GM18907 (cell line): ENCODE data around the gene PDE3A.
"Not testable (repeated sequence)": the region's sequence is repeated elsewhere in the genome, so short reads cannot be mapped to it uniquely, and the experiment has no call there.

Source experiments
- ATAC-seq: cut with Tn5 transposase; IDR thresholded peaks from one replicate; pipeline ENCODE4 v1.9.1; 2021; ENCODE audit warnings: mild to moderate bottlenecking, moderate library complexity; ENCODE audit not compliant: unreplicated experiment

The PDE3A gene

GRCh38 chr12:20546267-20546666 lies 177.9 kb downstream of the PDE3A start:
- no peak for ATAC-seq

DNA sequence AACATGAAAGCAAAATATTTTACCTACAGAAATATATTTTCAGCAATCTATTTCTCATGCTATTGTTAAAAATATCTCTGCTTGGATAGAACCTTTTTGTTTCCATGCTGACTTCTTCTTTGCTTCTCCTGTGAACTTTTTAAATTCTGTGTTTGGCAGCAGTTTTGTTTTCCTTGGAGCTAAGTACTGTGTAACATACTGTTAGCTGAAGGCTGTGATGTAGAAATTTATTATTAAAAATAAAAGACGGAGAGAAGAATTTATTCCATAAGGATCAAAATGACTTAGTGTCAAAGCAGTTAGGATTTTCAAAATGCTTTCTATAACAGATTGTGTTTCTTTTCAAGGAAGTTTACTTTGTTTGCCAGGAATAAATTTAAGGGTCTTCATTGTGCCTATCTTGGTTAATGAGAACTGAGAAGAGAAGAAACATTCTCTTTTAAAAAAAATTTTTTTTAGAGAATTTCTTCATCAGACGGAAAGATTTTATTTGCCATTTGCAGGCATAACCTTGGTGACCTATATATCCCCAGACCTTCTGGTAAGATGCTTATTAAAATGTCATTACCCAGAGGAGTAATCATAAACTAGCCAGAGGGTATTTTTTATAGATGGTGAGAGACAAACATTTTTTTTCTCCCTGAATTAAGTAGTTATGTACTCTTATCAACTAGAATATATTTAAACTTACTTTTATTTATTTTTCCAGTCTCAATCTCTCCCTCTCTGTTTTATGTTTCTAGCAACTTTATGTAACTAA lies 179.7 kb downstream of the PDE3A start:
- no peak for ATAC-seq

DNA sequence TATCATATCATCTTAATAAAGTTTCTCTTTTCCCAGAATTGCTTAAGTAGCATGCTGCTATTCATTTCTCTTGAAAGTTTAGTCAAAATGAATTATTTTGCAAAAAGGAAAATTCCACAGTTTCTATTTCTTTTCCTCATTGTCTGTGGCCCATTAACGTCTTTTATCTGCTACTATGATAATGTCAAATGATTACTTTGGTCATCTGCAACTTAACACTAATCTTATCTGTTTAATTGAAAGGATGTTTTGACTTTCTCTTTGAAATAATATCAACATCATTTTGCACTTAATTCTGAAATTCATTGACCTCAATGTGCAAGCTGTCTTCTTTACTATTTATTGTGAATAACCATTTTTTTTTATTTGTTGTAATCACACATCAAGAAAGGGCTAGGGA lies 180.3 kb downstream of the PDE3A start:
- no peak for ATAC-seq

DNA sequence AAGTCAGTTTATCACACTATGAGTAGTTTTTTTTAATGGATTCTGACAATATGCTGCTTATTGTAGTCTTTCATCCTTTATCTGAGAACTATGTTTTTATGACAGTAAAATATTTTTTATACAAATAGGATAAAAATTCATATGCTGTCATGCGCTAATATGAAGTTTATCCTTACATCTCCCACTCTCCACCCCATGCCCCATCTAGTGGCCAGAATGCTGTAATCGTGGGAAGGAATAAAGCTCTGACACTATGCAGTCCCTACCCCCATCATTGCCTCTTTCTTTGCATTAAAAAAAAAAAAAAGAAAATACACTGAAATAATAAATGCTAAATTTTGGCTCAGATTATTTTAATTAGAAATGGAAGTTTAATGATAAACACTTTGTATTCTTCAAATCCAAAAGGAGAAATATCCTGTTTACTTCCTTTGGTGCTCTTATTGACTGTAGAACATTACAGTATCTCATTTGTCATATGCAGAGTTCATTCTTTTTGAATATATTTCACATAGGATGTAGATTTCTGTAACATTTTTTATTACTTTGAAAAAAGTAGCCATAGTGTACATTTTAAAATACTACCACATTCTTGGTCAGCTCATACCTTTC lies 180.9 kb downstream of the PDE3A start:
- ATAC-seq, result no peak

DNA sequence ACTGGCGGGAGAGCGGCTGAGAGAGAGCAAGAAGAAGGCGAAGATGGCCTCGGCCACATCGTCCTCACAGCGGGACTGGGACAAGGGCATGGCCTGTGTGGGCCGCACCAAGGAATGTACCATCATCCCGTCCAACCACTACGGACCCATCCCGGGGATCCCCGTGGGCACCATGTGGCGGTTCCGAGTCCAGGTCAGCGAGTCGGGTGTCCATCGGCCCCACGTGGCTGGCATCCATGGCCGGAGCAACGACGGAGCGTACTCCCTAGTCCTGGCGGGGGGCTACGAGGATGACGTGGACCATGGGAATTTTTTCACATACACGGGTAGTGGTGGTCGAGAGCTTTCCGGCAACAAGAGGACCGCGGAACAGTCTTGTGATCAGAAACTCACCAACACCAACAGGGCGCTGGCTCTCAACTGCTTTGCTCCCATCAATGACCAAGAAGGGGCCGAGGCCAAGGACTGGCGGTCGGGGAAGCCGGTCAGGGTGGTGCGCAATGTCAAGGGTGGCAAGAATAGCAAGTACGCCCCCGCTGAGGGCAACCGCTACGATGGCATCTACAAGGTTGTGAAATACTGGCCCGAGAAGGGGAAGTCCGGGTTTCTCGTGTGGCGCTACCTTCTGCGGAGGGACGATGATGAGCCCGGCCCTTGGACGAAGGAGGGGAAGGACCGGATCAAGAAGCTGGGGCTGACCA lies 183.6 kb downstream of the PDE3A start:
- not testable (repeated sequence) for ATAC-seq

DNA sequence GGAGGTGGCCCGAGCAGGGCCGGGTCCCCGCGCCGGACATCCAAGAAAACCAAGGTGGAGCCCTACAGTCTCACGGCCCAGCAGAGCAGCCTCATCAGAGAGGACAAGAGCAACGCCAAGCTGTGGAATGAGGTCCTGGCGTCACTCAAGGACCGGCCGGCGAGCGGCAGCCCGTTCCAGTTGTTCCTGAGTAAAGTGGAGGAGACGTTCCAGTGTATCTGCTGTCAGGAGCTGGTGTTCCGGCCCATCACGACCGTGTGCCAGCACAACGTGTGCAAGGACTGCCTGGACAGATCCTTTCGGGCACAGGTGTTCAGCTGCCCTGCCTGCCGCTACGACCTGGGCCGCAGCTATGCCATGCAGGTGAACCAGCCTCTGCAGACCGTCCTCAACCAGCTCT lies 184.2 kb downstream of the PDE3A start:
- ATAC-seq, result not testable (repeated sequence)

- no peak for ATAC-seq
Measured at GRCh38 chr12:20555015-20555414, 186.7 kb downstream of the PDE3A start.

DNA sequence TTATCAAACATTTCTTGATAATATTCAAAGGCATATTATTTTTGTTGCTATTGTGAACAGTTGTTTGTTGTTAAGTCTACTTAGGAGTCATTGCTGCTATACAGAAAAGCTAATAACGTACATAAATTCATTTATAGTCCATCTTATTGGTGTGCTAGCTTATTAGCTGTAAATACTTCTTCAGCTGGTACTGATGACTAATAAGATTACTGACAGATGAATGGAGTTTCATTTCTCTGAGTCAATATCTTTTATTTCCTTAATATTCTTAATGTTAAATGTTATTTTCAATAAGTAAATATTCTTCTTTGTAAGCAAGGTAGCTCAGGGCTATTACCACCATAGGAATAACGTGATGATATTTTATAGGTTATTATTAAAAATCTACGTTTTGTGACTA lies 187.4 kb downstream of the PDE3A start:
- no peak for ATAC-seq

- no peak for ATAC-seq
Measured at GRCh38 chr12:20557096-20557495, 188.8 kb downstream of the PDE3A start.

- no peak for ATAC-seq
Measured at GRCh38 chr12:20560935-20561334, 192.6 kb downstream of the PDE3A start.

DNA sequence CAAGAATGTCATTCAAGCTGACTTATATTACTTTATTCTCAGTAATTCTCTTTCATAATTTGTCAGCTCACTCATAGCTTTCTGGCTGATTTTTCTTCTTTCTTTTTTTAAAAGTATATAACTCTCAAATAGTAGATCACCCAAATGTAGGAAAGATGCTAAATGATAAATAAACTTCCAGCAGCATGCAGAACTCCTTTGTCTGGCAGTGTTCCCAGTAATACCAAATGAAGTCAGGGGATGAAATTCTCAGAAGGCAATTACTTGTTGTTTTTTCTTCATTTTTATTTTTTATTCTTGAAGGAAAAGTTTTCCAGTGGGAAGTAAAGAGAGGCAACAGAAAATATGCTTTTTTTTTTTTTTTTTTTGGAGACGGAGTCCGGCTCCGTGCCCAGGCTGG lies 193.5 kb downstream of the PDE3A start:
- ATAC-seq, result no peak

- no peak for ATAC-seq
Measured at GRCh38 chr12:20567413-20567812, 199.1 kb downstream of the PDE3A start.

- ATAC-seq, result no peak
Measured at GRCh38 chr12:20572451-20572850, 204.1 kb downstream of the PDE3A start.

DNA sequence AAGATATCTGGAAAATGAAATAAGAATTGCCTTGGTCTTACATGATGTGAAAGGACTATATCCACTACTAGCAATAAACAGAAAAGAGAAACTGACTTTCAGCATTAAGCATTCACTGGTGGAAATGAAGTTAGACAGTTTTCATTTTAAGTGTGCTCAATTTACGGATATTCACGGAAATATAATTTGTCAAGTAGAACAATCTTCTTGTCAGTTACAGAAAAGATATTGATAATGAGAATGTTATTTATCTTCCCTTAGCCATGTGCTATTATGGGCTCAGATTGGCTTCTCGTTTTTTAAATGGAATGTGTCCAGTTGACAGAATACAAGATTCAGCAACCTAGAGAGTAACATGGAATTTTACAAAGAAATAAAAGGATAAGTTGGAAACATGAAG lies 208.2 kb downstream of the PDE3A start:
- no peak for ATAC-seq

GRCh38 chr12:20577054-20577453 lies 208.7 kb downstream of the PDE3A start:
- ATAC-seq, result no peak

- no peak for ATAC-seq
Measured at GRCh38 chr12:20578142-20578541, 209.8 kb downstream of the PDE3A start.

- ATAC-seq, result no peak
Measured at GRCh38 chr12:20585055-20585625, 216.8 kb downstream of the PDE3A start.

- no peak for ATAC-seq
Measured at GRCh38 chr12:20585913-20586312, 217.6 kb downstream of the PDE3A start.

DNA sequence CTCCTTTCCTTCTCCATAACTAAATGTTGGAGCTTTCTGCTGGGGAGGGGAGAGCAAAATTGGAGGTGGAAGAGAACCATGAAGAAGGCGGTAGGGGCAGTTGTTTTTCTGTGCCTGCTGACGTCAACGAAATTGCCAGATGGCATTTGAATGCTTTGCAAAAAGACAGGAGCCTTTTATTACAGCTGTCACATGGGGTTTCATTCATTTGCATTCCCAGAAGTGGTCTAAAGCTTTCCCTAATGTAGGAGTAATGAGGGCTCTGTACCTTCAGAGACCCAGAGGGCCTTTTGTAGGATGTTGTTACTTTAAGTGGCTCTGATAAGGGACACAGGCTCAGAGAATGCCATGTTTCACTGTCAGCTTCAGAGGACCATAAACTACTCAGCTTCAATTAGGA lies 219.7 kb downstream of the PDE3A start:
- ATAC-seq, result no peak

DNA sequence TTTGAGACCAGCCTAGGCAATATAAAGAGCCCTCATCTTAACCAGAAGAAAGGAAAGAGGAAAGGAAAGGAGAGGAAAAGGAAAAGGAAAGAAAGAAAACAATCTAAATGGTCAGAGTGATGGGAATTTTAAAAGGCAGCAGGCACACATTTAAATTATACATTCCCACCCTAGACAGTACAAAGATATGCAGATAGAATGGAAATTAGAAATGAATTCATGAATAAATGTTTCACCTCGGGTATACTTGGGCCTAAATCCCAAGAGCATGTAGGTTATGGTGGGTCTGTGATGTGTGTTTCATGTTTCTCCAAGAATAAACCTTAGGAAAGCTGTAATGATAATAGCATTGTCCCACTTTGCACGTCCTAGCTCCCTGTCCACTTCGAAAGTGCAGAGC lies 222.2 kb downstream of the PDE3A start:
- no peak for ATAC-seq

DNA sequence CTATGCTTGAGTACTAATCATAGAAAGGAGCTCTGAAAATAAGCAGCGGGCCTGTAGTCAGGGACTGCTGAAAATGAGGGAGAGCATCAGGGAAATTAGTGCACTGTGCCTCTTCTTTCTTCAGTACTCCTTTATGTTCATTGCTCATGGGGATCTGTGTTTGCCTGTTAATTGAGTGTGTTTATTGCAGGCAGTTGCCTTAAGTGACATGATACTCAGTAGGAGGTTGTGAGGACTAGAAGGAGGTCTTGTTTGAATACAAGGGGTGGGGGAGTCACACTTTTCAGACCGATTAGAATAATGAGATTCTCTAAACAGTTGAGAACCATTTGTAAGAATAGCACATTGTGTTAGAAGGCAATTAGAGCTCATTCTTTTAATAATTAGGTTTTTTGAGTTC lies 224.2 kb downstream of the PDE3A start:
- ATAC-seq, result no peak

DNA sequence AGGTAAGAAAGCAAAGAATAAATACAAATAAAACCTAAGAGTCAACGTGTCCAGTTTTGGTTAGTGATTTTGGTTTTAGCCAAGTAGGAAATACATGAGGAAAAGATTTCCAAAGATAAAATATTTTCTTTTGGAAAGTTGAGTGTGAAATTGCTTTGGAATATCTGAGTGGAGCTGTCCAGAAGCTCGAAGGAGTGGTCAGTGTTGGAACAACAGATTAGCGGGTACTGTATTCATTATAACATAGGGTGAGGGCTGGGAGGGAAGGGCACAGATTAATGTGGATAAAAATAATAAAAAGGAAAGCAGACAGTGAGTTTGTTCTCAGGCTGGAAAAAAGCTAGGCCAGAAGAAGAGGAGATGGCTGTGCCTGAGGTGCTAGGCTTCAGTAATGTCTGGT lies 225.3 kb downstream of the PDE3A start:
- no peak for ATAC-seq
